ENCODE results near the gene BRAF. TPM values are rescaled to one million over a fixed set of nuclear protein-coding genes. Genes with fewer than 3 reads are reported as not detected.
"Not testable (repeated sequence)": the region's sequence is repeated elsewhere in the genome, so short reads cannot be mapped to it uniquely, and the experiment has no call there.

BRAF gene
- total RNA-seq, 1 donor from 2014 or later, result 19.8 TPM

DNA sequence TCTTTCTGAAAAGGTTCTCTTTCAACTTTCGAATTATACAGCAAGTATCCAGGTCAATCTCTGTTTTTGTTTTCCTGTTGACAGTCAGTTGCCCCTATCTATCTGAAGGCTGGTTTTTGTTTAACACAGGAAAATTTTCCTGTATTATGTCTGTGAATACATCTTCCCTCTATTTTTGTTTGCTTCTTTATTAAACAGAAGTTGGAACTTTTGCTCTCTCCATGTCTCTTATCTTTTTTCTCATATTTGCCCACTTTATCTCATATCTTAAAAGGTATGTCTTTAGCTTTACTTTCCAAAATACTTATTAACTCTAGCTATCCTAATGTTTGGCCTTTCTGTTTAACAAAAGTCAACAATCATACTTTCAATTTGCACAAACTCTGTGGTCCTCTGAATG, 95.0 kb downstream of the BRAF start:
- TF ChIP-seq, protein P1, sequence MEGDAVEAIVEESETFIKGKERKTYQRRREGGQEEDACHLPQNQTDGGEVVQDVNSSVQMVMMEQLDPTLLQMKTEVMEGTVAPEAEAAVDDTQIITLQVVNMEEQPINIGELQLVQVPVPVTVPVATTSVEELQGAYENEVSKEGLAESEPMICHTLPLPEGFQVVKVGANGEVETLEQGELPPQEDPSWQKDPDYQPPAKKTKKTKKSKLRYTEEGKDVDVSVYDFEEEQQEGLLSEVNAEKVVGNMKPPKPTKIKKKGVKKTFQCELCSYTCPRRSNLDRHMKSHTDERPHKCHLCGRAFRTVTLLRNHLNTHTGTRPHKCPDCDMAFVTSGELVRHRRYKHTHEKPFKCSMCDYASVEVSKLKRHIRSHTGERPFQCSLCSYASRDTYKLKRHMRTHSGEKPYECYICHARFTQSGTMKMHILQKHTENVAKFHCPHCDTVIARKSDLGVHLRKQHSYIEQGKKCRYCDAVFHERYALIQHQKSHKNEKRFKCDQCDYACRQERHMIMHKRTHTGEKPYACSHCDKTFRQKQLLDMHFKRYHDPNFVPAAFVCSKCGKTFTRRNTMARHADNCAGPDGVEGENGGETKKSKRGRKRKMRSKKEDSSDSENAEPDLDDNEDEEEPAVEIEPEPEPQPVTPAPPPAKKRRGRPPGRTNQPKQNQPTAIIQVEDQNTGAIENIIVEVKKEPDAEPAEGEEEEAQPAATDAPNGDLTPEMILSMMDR (IDR thresholded peaks at IDR 0.05), result no peak
- DNase-seq (ENCODE audit: low spot score), result no peak
- Mint-ChIP-seq H3K27me3 (ENCODE audit: low read depth) (no peaks in the 10 kb centered on the region), H3K27ac (ENCODE audit: unreplicated experiment) (no peak overlapping the region), H3K4me1 (ENCODE audit: low read depth) (no peaks in the 10 kb centered on the region), H3K9me3 (ENCODE audit: low read depth) (no peaks in the 10 kb centered on the region), H3K4me3 (ENCODE audit: unreplicated experiment) (no peak overlapping the region), H3K36me3 (ENCODE audit: low read depth) (peaks cover 7% of the 10 kb centered on the region)

DNA sequence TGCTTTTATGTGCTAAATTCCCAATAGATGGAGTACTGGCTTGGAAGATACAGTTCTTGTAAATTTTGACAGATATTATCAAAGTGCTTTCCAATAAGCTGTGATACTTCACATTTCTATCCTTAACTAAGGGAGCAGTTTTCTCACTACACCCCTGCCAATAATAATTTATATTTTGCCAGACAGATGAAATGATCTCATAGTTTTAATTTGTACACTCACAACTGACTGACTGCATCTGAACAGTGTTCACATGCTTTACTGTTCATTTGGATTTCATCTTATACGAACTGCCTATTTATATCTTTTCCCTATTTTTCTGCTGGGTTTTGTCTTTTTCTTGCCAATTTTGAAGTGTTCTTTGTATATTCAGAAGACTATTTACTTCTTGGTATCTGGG, 96.0 kb downstream of the BRAF start:
- Mint-ChIP-seq H3K36me3 (ENCODE audit: low read depth) (peaks cover 6% of the 10 kb centered on the region), H3K9me3 (ENCODE audit: low read depth) (no peaks in the 10 kb centered on the region), H3K27me3 (ENCODE audit: low read depth) (no peaks in the 10 kb centered on the region), H3K4me3 (ENCODE audit: unreplicated experiment) (no peak overlapping the region), H3K4me1 (ENCODE audit: low read depth) (no peaks in the 10 kb centered on the region), H3K27ac (ENCODE audit: unreplicated experiment) (no peak overlapping the region)
- TF ChIP-seq, protein P1 (IDR thresholded peaks at IDR 0.05), result no peak
- DNase-seq (ENCODE audit: low spot score), result no peak

DNA sequence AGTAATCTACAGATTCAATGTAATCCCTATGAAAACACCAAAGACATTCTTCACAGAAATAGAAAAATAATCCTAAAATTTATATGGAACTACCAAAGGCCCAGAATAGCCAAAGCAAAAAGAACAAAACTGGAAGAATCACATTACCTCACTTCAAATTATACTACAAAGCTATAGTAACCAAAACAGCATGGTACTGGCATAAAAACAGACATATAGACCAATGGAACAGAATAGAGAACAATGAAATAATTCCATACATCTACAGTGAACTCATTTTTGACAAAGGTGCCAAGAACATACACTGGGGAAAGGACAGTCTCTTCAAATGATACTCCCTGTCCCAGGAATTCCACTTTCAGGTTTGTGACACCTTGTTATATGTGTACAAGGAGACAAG, 107.3 kb downstream of the BRAF start:
- H3K27ac Mint-ChIP-seq (ENCODE audit: unreplicated experiment); H3K4me3 Mint-ChIP-seq (ENCODE audit: unreplicated experiment); H3K36me3 Mint-ChIP-seq (ENCODE audit: low read depth); H3K9me3 Mint-ChIP-seq (ENCODE audit: low read depth); H3K27me3 Mint-ChIP-seq (ENCODE audit: low read depth); DNase-seq (ENCODE audit: low spot score); H3K4me1 Mint-ChIP-seq (ENCODE audit: low read depth): not testable (repeated sequence)

DNA sequence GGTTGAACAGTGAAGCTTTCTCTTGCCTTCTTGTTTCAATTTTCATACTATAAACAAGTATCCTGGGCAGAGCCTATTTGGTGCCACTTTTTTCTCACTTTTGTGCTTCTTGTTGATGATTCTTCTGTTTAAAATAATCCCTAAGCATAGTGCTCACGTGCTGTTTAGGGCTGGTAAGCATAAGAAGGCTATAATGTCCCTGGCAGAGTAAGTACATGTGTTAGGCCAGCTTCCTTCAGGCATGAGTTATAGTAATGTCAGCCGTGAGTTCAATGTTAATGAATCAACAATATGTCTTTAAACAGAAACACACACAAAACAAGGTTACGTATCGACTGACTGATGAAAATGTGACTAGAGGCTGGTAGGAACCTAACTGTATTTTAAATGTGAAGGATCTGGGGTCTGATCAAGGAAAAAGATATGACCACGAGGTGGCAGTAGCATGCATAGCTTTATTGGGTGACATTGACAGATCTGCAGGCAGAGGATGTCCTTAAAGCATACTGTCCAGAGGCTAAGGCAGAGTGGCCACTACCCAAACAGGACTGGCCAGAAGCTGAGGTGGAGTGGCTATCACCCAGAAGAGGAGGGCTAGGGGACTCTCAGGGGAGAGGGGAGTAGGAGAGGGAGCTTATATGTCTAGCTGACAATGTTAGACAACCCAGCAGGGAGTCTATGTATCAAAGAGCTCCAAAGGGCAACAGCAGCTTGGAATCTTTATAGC, 113.7 kb downstream of the BRAF start:
- TF ChIP-seq, protein P1 (IDR thresholded peaks at IDR 0.05), result peak; percentile 91

DNA sequence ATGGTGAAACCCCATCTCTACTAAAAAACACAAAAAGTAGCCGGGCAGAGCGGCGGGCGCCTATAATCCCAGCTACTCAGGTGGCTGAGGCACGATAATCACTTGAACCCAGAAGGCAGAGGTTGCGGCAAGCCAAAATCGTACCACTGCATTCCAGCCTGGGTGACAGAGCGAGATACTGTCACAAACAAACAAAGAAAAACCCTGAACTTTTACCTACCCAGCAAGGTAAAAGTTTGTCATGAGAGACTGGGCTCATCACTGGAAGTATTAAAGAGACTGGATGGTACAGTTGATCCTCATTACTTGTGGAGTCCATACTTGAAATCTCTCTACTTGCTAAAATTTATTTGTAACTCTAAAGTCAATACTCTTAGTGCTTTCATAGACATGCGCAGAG, 114.3 kb downstream of the BRAF start:
- no peak overlapping the region for H3K4me3 Mint-ChIP-seq (ENCODE audit: unreplicated experiment)
- H3K27me3 Mint-ChIP-seq (ENCODE audit: low read depth), result no peaks in the 10 kb centered on the region
- H3K4me1 Mint-ChIP-seq (ENCODE audit: low read depth), result no peaks in the 10 kb centered on the region
- no peak overlapping the region for H3K27ac Mint-ChIP-seq (ENCODE audit: unreplicated experiment)
- TF ChIP-seq, protein P1 (IDR thresholded peaks at IDR 0.05), result no peak
- H3K36me3 Mint-ChIP-seq (ENCODE audit: low read depth), result no peaks in the 10 kb centered on the region
- DNase-seq (ENCODE audit: low spot score), result no peak
- H3K9me3 Mint-ChIP-seq (ENCODE audit: low read depth), result no peaks in the 10 kb centered on the region

More for the DNA sequence above, 113.7 kb downstream of the BRAF start:
- no peak for DNase-seq (ENCODE audit: low spot score)
- no peak overlapping the region for H3K4me3 Mint-ChIP-seq (ENCODE audit: unreplicated experiment)
- H3K36me3 Mint-ChIP-seq (ENCODE audit: low read depth), result no peaks in the 10 kb centered on the region
- H3K9me3 Mint-ChIP-seq (ENCODE audit: low read depth), result no peaks in the 10 kb centered on the region
- no peaks in the 10 kb centered on the region for H3K4me1 Mint-ChIP-seq (ENCODE audit: low read depth)
- H3K27me3 Mint-ChIP-seq (ENCODE audit: low read depth), result no peaks in the 10 kb centered on the region
- no peak overlapping the region for H3K27ac Mint-ChIP-seq (ENCODE audit: unreplicated experiment)

DNA sequence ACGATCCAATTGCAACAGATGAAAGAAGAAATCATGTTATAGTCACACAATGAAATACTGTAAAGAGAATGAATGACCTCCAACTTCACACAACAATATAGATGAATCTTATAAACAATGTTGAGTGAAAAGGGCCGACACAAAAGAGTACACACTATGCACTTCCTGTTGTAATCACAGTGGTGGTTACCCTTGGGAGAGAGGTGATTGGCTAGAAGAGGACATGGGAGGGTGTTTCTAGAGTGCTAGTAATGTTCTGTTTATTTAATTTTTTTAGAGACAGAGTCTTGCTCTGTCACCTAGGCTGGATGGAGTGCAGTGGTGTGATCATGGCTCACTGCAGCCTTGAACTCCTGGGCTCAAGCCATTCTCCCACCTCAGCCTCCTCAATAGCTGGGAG, 145.8 kb downstream of the BRAF start:
- Mint-ChIP-seq H3K36me3 (ENCODE audit: low read depth) (peaks cover 11% of the 10 kb centered on the region), H3K9me3 (ENCODE audit: low read depth) (no peaks in the 10 kb centered on the region), H3K4me3 (ENCODE audit: unreplicated experiment) (no peak overlapping the region), H3K4me1 (ENCODE audit: low read depth) (no peaks in the 10 kb centered on the region), H3K27me3 (ENCODE audit: low read depth) (no peaks in the 10 kb centered on the region), H3K27ac (ENCODE audit: unreplicated experiment) (no peak overlapping the region)
- DNase-seq (ENCODE audit: low spot score), result no peak
- TF ChIP-seq, protein P1 (IDR thresholded peaks at IDR 0.05), result no peak
